ENCODE data around the gene CAMK2G.

The CAMK2G gene

GRCh38 chr10:73848821-73849489 lies 25.4 kb downstream of the CAMK2G start:
- peak; percentile 82 for DNase-seq
- no peak overlapping the region for H3K4me3 ChIP-seq (ENCODE audit: low read depth, low read length)
- in situ Hi-C loops (cut with HindIII; ENCODE audit: low pct_ligation_motif_present, low sequenced_read_pairs): no loop called here

GRCh38 chr10:73847031-73847430 lies 27.3 kb downstream of the CAMK2G start:
- in situ Hi-C loops (cut with HindIII; ENCODE audit: low pct_ligation_motif_present, low sequenced_read_pairs): no loop called here
- DNase-seq: no peak
- Histone ChIP-seq H3K36me3 (replicated peaks) (peaks cover 33% of the 10 kb centered on the region), H3K4me3 (ENCODE audit: low read depth, low read length) (no peak overlapping the region), H3K27me3 (replicated peaks) (no peaks in the 10 kb centered on the region), H3K27ac (no peak overlapping the region)
- no peak for TF ChIP-seq CTCF (IDR thresholded peaks at IDR 0.05; ENCODE audit: low read depth, low read length, missing control alignments)

More at GRCh38 chr10:73848821-73849489, 25.4 kb downstream of the CAMK2G start:
- peak; percentile 100 for TF ChIP-seq CTCF (IDR thresholded peaks at IDR 0.05; ENCODE audit: low read depth, low read length, missing control alignments)
- Histone ChIP-seq H3K36me3 (replicated peaks) (peaks cover 30% of the 10 kb centered on the region), H3K27ac (no peak overlapping the region), H3K27me3 (replicated peaks) (no peaks in the 10 kb centered on the region)

- Histone ChIP-seq H3K27ac (no peak overlapping the region), H3K36me3 (replicated peaks) (peaks cover 33% of the 10 kb centered on the region), H3K4me3 (ENCODE audit: low read depth, low read length) (no peak overlapping the region), H3K27me3 (replicated peaks) (no peaks in the 10 kb centered on the region)
- TF ChIP-seq CTCF (IDR thresholded peaks at IDR 0.05; ENCODE audit: low read depth, low read length, missing control alignments): no peak
- DNase-seq: no peak
- in situ Hi-C loops (cut with HindIII; ENCODE audit: low pct_ligation_motif_present, low sequenced_read_pairs): no loop called here
Measured at GRCh38 chr10:73843261-73843660, 31.1 kb downstream of the CAMK2G start.

GRCh38 chr10:73842349-73842748 lies 32.0 kb downstream of the CAMK2G start:
- Histone ChIP-seq H3K36me3 (replicated peaks) (peaks cover 26% of the 10 kb centered on the region), H3K4me3 (ENCODE audit: low read depth, low read length) (no peak overlapping the region), H3K27me3 (replicated peaks) (no peaks in the 10 kb centered on the region), H3K27ac (no peak overlapping the region)
- TF ChIP-seq CTCF (IDR thresholded peaks at IDR 0.05; ENCODE audit: low read depth, low read length, missing control alignments): no peak
- in situ Hi-C loops (cut with HindIII; ENCODE audit: low pct_ligation_motif_present, low sequenced_read_pairs): no loop called here
- DNase-seq: no peak

- no peak for TF ChIP-seq CTCF (IDR thresholded peaks at IDR 0.05; ENCODE audit: low read depth, low read length, missing control alignments)
- Histone ChIP-seq H3K27ac (no peak overlapping the region), H3K36me3 (replicated peaks) (peaks cover 19% of the 10 kb centered on the region), H3K27me3 (replicated peaks) (no peaks in the 10 kb centered on the region), H3K4me3 (ENCODE audit: low read depth, low read length) (no peak overlapping the region)
- in situ Hi-C loops (cut with HindIII; ENCODE audit: low pct_ligation_motif_present, low sequenced_read_pairs): no loop called here
- DNase-seq: no peak
Measured at GRCh38 chr10:73841526-73842285, 32.6 kb downstream of the CAMK2G start.

Data from brain microvascular endothelial cell (primary cell).